Measurements from ENCODE around the gene MYO1B. TPM values are rescaled to one million over a fixed set of nuclear protein-coding genes. Genes with fewer than 3 reads are reported as not detected.

MYO1B gene
- total and polyA plus RNA-seq, 2 of the 4 experiments (the other 2 are of a cell fraction) = 57.2 to 116 TPM

DNA sequence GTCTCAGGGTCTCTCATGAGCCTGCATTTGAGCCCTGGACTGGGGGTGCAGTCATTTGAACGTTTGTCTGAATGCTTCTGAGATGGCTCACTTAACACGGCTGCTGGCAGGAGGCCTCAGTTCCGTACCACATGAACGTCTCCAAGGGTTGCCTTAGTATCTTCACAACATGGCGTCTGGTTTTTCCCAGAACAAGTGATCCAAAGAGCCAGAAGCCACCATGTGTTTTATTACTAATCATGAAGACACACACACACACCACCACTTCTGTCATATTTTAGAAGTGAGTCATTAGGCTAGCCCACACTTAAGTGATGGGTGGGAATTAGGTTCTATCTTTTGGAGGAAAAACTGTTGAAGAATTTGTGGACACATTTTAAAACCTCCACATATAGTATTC lies 15.0 kb upstream of the MYO1B start:
- peak overlapping the region; percentile 81; the same call in 1 of the 2 replicates for H3K23ac ChIP-seq (ENCODE audit: low read depth, low read length)
- H2BK5ac ChIP-seq (ENCODE audit: low read depth, low read length, poor library complexity, severe bottlenecking) = peak overlapping the region; percentile 97
- ChIA-PET CTCF (no interaction called here), POLR2A (ENCODE audit: unreplicated experiment) (no interaction called here)
- H3K4me1 ChIP-seq (ENCODE audit: control insufficient read depth, insufficient read depth, low read length) = peaks cover 18% of the 10 kb centered on the region
- H3K27me3 ChIP-seq (ENCODE audit: control insufficient read depth, insufficient read depth, low read length) = no peaks in the 10 kb centered on the region
- peak overlapping the region; percentile 96 for H2BK20ac ChIP-seq (ENCODE audit: low read depth, low read length)
- H3K9me1 ChIP-seq (ENCODE audit: insufficient read depth, low read length) = peaks cover 3% of the 10 kb centered on the region; the same call in 1 of the 2 replicates
- peak overlapping the region; percentile 94 for H2AFZ ChIP-seq (replicated peaks; ENCODE audit: low read length, poor library complexity)
- DNase-seq = peak; percentile 93
- BruUV-seq (replicated peaks) = no TSS peak
- in situ Hi-C loops (cut with MboI; ENCODE audit: low sequenced_read_pairs) = no loop called here
- ATAC-seq (ENCODE audit: low read depth) = peak; percentile 72
- peak overlapping the region; percentile 29; the same call in 2 of the 3 replicates for H2BK15ac ChIP-seq (ENCODE audit: low read depth, low read length)
- H3K79me1 ChIP-seq (ENCODE audit: low read depth in 1 of 2, low read length in 2 of 2) = peaks cover 0 to 5% of the 10 kb centered on the region in 2 experiments; a peak in 1 of 4 replicates
- no peak overlapping the region for H2AK9ac ChIP-seq (replicated peaks; ENCODE audit: low read depth, low read length, poor library complexity)
- no peak overlapping the region for H3K9ac ChIP-seq (ENCODE audit: low read depth, low read length)
- peak overlapping the region; percentile 86 for H2AK5ac ChIP-seq (ENCODE audit: low read depth, low read length)
- H4K91ac ChIP-seq (ENCODE audit: insufficient read depth, low read depth, low read length) = peak overlapping the region; percentile 84
- TF ChIP-seq FOS (IDR thresholded peaks at IDR 0.05; ENCODE audit: low read depth, low read length) (peak; percentile 69), SMC3 (IDR thresholded peaks at IDR 0.05; ENCODE audit: low read depth, low read length) (no peak), CHD1 (IDR thresholded peaks at IDR 0.05; ENCODE audit: low read depth, low read length) (no peak)
- no peaks in the 10 kb centered on the region for H3K9me3 ChIP-seq (ENCODE audit: control insufficient read depth, insufficient read depth, low read length)
- peak overlapping the region; percentile 58 to 82; a peak in 3 of 4 replicates for H4K8ac ChIP-seq (ENCODE audit: low read depth in 2 of 2, low read length in 2 of 2)
- dilution Hi-C loops (cut with HindIII; ENCODE audit: low sequenced_read_pairs, unreplicated experiment) = no loop called here
- intact Hi-C loops (cut with micrococcal nuclease) = loop anchor here (5.0 kb wide), 2 partner anchors 63 to 272 kb away; no protein-coding TSS in a partner anchor
- H3K4me3 ChIP-seq (ENCODE audit: insufficient read depth, low read depth, low read length) = no peak overlapping the region
- 0 out of 2 replicates have a peak overlapping the region, but pooled peaks have one; percentile 24 for H3K56ac ChIP-seq (ENCODE audit: extremely low read depth, insufficient read depth, low read length)
- H3K4me2 ChIP-seq (ENCODE audit: low read depth, low read length) = no peak overlapping the region
- H3K27ac ChIP-seq (ENCODE audit: insufficient read depth, low read length) = peak overlapping the region; percentile 68
- no peaks in the 10 kb centered on the region for H4K20me1 ChIP-seq (ENCODE audit: insufficient read depth, low read length)
- no CpG with 5 or more reads among the region's 5 CpGs for WGBS, 2 experiments (ENCODE audit: extremely low coverage in 2 of 2, insufficient read length in 1 of 2)
- H3K18ac ChIP-seq (ENCODE audit: low read depth, low read length) = peak overlapping the region; percentile 95; the same call in 1 of the 2 replicates
- peak overlapping the region; percentile 95 for H3K14ac ChIP-seq (replicated peaks; ENCODE audit: low read depth, low read length)
- no peaks in the 10 kb centered on the region for H3K36me3 ChIP-seq (ENCODE audit: control insufficient read depth, insufficient read depth, low read length)
- H4K5ac ChIP-seq (ENCODE audit: low read depth, low read length) = peak overlapping the region; percentile 96; the same call in 1 of the 2 replicates
- H3K4ac ChIP-seq (ENCODE audit: low read depth, low read length) = peak overlapping the region; percentile 95
- peak overlapping the region; percentile 99 for H2BK120ac ChIP-seq (ENCODE audit: low read depth, low read length)

Measured in IMR-90 (cell line).